HG03439 (cell line): ENCODE results near the gene CFAP92.
"Not testable (repeated sequence)": the region's sequence is repeated elsewhere in the genome, so short reads cannot be mapped to it uniquely, and the experiment has no call there.

ENCODE experiments used
- ATAC-seq: cut with Tn5 transposase; IDR thresholded peaks from one replicate; pipeline ENCODE4 v1.9.1; 2021; ENCODE audit warnings: mild to moderate bottlenecking, moderate library complexity; ENCODE audit not compliant: unreplicated experiment

CFAP92 gene

DNA sequence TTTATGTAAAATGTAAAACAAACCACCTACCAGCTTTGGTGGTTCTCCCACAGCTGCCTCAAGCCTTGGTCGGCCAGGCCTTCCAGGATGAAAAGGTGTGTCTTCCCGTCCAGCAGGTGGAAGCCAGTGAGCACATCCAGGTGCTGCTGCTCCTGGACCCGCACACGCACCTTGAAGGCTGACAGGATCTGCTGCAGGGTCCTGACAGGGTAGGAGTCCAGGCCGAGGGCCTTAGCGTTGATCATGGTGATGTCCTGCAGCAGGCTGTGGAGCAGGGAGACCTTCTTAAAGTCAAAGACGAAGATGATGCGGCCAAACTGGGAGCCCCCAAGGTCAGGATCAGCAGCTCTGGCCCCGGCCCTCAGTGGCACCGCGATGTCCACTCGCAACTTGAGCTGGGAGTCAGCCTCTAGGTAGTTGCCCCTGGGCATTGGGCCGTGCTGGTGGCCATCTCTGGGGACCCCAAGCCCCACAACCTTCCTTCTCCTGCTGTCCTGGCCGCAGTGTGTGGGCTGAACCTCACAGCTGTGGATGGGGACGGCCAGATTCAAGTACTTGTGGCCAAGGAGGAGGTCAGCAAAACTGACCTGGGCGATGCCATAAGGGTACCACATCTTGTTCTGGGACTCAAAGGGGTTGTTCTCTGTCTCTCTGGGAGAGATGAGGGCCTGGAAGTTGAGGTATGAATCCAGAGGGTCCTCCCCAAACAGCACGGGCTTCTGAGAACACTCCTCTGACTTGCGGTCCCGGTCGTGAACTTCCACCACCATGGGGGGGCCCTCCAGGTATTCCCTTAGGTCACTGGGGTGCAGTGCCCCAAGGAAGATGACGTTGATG is 48.6 kb downstream of the CFAP92 start:
- ATAC-seq, result no peak

DNA sequence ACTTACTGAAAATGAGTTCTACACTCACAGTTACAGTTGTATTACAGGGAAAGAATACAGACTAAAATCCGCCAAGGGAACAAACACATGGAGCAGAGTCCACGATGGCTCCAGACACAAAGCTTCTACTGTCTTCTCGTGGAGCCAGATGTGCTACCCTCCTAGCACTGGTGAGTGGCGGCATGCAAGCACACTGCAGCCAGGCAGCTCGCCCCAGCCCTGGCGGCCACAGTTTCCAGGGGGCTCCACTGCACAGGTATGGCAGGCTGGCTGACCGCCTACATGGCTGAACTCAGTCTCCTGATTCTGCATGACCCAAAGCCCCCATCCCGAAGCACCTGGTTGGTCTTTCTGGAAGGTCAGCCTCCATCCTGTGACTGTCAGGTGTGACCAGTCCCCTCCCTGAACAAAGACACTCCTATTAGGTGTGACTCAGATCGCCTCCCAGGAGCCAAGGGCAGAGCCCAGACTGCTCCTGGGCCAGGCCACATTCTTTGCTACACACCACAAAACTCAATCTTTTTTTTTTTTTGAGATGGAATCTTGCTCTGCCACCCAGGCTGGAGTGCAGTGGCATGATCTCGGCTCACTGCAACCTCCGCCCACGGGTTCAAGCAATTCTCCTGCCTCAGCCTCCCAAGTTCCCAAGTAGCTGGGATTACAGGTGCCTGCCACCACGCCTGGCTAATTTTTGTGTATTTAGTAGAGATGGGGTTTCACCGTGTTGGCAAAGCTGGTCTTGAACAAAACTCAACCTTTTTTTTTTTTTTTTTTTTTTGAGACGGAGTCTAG is 51.5 kb downstream of the CFAP92 start:
- ATAC-seq, result no peak

DNA sequence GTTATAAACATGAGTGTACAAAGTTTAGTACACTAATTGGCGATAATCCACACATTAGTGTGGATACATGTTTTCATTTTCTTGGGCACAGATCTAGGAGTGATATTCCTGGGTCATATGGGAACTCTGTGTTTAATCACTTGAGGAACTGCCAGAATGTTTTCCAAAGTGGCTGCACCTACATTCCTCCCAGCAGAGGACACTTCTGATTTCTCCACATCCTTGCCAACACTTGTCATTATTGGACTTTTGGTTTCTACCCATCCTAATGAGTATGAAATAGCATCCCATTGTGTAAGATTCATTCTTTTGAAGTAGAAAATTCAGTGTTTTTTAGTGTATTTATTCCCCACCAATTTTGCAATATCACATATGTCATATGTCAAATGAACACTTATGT is 53.6 kb downstream of the CFAP92 start:
- ATAC-seq, result no peak

DNA sequence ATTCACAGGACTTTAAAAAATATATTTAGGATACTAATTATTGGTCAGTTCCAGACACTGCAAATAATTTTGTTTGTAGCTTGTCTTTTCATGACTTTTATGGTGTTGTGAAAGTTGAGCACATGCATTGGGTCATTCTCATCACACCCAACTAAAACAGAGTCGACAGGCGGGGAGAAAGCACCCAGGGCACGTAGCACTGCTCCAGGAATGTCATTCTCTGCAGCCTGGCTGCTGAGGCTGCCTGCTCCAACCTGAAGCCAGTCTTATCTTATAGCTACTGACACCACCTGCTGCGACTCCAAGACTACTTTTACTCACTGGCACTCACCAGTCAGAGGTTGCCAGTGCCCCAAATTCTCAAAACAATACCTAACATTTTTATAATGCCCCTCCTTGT is 57.5 kb downstream of the CFAP92 start:
- ATAC-seq, result no peak

DNA sequence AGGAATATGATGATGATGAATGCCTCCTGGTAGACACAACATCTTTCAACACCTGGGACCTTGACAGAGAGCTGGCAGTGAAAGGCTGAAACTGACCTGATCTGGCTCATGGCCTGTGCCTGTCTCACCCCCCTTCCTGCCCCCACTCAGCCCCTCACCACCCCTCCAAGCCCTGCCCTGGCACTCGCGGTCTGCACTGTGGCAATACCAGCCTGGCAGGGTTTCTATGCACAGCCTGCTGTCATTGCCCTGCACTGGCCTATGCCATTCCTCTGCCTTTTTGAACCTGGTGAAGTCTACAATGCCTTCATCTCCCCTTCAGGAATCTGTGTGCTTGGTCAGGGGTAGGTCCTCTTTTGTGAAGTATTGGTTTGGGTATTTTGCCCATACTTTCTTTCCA is 58.0 kb downstream of the CFAP92 start:
- ATAC-seq, result no peak

DNA sequence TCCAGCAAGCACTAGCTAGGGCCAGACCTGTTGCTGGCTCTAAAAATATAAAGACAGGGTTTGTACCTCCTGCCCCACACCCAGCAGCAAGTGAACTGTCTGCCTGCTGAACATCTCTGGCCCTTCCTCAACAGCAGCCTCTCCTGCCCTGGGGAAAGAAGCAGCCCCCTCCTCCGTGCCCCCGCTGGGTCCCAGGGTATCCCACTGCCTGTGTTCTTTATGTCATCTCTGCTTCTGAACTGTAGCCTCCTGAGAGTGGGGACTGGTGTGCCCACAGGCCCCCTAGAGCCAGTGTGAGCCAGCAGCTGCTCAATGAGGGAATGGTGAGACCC is 60.0 kb downstream of the CFAP92 start:
- ATAC-seq, result no peak

DNA sequence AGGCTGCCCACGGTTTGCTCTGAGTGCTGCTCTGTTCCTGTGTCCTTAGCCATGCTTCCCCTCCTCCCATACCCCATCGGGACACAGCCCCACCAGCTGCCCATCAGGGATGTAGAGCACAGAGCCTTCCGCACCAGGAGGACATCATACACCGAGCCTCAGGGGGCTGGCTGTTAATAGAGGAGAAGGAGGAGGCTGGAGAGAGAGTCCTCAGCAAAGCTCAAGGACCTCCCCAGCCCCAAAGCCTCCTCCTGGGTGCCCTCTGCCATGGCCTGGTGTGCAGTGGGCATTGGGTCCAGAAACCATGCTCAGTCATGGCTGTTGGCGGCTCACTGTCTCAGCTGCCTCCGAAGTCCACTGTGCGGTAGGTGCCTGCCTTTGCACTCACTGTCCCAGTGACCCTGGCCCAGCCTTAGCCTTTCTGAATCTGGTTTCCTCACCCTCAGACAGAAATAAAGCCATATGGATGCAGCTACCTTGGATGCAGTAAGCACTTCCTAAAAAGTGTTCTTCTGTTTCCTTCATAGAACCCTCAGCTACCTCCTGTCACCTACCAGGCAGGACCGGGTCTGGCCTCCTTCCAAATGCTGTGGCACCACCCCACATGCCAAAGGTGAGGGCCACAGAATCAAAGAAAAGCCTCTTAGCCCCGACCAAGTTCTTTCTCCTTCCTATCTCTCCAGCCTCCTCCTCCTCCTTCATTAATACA is 60.5 kb downstream of the CFAP92 start:
- ATAC-seq, result no peak

DNA sequence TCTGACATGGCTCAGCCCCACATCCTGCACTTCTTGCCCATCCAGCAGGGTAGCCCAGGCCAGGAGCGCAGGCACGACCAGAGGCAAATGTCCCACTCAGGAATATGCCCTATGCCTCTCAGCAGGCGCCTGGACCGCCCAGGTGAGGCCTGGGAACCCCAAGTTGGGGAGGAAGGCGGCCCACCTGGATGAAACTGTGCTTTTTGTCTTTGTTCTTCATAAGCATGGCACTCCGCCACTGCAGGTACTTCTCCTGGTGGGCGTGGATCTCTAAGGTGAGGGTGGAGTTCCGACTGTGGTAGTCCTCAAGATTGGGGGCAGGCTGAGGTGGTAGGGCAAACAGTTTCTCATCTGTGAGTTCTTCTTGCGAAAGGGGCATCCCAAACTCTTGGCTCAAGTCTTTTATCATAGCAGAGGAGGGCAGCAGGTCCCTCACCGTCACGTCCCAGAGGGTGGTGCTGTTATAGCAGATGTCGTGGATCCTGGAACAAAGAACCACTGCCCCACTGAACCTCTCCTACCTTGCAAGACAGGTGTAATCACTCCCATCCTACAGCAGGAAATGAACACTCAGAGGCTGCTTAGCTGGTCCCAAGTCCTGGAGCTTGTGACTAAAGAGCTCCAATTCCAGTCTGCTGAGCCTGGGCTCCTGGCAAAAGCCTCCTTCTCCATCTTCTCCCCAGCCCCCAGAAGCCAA is 61.2 kb downstream of the CFAP92 start:
- ATAC-seq, result no peak

DNA sequence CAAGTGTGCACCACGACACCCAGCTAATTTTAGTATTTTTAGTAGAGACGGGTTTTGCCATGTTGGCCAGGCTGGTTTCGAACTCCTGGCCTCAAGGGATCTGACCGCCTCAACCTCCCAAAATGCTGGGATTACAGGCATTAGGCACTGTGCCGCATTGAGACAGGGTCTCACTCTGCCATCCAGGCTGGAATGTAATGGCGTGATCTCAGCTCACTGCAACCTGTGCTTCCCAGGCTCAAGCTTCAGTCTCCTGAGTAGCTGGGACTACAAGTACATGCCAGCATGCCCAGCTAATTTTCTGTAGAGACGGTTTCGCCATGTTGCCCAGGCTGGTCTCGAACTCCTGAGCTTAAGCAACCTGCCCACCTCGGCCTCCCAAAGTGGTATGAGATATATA is 62.8 kb downstream of the CFAP92 start:
- no peak for ATAC-seq

DNA sequence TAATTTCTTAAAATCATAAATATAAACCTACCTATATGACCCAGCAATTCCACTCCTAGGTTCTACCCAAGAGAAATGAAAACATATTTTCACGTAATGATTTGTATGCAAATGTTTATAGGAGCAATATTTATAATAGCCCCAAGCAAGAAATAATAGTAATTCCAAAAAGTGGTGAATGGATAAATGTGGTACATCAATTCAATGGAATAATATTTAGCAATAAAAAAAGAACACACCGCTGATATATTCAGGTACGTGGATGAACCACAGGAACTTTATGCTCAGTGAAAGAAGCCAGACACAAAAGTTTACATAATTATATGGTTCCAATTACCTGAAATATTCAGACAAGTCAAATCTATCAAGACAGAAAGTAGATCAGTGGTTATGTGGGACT is 64.5 kb downstream of the CFAP92 start:
- no peak for ATAC-seq

DNA sequence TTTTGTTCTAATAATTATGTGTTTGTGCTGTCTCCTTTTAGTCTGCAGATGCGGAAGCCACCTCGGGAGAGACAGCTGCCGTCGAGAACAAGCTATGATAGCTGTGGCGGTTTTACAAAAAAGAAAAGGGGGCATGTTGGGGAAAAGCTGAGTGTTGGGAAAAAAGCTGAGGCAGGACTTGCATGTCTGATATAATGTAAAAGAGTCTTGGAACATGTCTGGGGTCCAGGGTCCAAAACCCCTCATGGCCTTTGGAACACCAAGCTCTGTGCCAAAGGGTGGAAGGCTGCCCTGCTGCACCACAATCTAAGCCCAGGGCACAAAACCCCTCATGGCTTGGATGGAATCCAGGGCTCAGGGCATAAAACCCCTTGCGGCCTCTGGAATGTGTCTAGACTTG is 69.9 kb downstream of the CFAP92 start:
- ATAC-seq, result not testable (repeated sequence)

DNA sequence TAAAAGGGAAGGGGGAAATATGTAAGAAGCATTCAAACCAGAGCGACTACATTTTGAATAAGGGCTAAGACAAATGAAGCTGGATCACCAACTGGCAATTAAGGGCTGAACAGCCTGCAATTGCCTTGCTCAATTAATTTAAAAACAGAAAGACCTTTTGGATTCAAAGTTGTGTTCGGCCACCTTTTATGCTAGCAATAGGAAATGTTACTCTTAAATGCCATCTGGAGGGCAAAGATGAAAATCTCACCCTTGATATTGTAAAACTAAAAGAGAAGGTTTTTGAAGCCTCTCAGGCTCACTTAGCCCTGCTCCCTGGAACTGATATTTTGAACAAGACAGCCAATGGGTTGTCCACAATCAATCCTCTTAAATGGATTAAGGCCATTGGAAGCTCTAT is 70.3 kb downstream of the CFAP92 start:
- ATAC-seq, result no peak

DNA sequence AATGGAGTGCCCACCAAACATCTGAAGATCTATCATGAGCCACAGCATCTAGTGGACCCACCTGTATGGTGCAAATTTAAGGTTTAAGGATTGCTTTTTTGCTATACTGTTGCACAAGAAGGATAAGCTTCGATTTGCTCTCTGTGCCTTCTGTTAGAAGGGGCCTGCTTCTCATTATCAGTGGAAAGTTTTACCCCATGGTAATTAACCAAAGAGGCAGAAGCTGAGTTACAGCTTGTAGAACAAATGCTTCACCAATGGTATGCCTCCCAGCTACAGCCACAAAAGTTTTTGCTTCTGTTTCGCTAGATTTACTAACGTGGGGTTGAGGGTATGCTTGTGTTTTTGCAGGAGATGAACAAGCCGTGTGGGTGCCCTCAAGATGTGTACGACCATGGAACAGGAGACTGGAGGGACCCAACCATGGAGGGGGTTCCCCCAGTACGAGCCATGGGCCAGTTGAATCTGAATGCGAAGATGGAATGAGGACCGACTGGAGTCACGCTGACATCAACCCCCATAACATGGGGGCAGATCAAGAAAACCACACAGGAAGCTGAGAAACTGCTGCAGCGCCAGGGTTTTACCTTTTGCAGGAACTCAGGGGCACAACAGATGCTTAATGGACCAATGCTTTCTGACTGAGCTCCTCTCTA is 70.9 kb downstream of the CFAP92 start:
- no peak for ATAC-seq

DNA sequence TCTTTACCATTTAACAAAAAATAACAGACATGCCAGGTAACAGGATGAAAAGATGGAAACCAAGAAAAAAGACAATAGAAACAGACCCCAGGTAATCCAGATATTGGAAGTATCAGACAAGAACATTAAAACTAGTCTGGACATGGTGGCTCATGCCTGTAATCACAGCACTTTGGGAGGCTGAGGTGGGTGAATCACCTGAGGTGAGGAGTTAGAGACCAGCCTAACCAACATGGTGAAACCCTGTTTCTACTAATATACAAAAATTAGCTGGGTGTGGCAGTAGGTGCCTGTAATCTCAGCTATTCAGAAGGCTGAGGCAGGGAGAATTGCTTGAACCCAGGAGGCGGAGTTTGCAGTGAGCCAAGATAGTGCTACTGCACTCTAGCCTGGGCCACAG is 73.9 kb downstream of the CFAP92 start:
- no peak for ATAC-seq

DNA sequence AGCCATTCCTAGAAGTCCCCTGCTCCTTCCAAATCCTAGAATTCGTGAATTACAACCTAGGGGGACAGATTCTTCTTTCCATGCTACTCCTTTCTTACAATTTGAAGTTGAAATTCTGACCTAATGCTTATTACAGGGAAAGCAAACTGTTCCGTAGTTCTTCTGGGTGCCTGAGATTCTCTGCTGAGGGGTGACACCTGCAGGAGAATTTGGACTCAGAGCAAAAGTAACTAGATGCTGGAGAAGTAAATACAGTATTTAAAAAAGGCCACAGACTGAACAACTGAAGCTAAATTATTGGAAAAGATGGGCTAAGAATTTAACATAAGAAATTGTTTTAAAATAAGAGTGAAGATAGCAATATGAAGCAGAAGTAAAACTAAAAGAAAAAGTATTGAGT is 76.6 kb downstream of the CFAP92 start:
- no peak for ATAC-seq

DNA sequence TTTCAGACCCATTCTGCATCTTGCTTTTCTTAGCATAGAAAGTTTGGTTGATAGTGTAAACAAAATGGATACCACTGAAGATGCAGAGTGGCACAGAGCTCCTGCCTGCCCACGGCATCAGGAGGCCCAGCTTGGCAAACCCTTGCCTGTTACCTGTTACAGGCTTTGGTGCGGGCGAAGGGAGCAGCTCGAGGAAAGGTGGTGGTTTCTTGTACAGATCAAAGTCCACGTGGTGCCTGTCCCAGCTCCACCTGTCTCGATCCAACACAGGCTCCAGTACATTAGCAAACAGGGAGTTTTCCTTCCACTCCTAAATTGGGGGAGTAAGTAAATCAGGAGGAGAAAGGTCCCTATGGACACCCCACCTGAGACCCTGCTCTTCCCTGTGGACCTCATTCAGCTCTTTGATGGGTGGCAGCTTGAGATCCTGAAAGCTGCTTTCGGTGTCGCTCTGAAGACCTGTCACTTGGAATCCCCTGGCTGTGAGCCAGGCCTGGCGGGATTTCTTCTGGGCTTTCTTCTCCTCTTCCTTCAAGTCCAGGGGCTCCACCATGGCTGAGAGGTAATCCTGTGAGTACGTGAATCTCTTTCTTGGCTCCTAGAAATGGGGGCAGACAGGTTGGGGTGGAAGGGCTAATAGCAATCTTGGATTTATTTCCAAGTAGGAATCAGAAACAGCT is 78.8 kb downstream of the CFAP92 start:
- no peak for ATAC-seq

DNA sequence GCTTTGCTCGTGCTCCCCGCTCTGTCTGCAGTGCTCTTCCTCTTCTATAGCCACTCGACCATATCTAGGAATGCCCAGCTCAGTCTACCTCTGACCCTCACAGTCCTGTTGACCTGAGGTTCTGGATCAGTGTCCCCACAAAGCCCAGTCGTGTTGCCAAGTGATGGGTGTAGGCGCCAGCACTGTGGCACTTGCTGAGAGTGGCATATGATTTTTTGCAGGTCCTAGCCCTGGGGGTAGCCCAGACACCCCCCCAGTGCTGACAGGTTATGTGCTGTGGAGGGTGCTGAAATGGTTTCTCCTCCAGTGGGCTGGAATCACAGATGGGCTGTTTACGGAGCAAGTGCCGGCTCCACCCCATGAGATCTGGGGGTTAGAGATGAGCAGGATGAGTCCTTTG is 82.0 kb downstream of the CFAP92 start:
- no peak for ATAC-seq

DNA sequence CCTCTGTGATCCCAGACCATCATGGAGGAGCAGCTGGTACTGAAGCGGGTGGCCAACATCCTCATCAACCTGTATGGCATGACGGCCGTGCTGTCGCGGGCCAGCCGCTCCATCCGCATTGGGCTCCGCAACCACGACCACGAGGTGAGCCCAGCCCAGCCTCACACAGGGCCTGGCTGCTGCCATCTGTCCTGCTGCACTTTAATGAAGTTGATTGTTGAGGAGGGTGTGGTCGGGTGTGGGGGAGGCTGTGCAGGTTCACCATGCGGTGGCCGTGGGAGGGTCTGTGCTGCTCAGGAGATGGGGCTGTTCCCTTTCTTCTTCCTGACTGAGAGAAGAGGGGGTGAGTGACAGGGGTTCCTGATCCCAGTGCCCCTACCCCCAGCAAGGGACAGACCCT is 83.9 kb downstream of the CFAP92 start:
- ATAC-seq, result no peak

DNA sequence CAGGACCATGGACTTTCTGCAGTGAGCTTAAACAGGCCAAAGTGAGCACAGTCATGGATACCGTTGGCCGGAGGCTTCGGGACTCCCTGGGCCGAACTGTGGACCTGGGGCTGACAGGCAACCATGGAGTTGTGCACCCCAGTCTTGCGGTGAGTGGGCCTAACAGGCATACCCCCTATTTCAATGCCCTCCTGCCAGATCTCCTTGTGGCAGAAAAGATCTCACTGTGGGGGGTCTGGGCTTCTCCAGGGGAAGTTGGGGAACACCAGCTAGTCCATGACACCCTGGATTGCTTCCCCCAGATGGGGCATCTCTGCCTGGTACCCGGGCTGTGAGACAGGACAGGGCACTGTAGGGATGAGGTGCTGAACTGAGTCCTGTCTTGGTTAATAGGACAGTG is 84.9 kb downstream of the CFAP92 start:
- ATAC-seq, result no peak
